ENCODE measurements around the gene ERCC4. TPM values are rescaled to one million over a fixed set of nuclear protein-coding genes. Genes with fewer than 3 reads are reported as not detected.

Gene ERCC4
- total and polyA plus RNA-seq, 2 of the 8 experiments (the other 6 are each of a cell fraction or from before 2014, with no cell fraction given): 1.6 to 13.2 TPM

- TF ChIP-seq CHD7 (IDR thresholded peaks at IDR 0.05; ENCODE audit: insufficient replicate concordance, low read length): no peak
- TF ChIP-seq EP300 (IDR thresholded peaks at IDR 0.05; ENCODE audit: borderline replicate concordance in 1 of 2, low read depth in 2 of 2, low read length in 2 of 2): no peak
- TF ChIP-seq RAD21 (IDR thresholded peaks at IDR 0.05 in 1 of 2, conservative IDR thresholded peaks at IDR 0.05 in 1 of 2; ENCODE audit: low read depth in 2 of 2, low read length in 2 of 2): no peak
- TF ChIP-seq RNF2 (IDR thresholded peaks at IDR 0.05; ENCODE audit: borderline replicate concordance, low read depth, low read length, missing control alignments, poor library complexity, severe bottlenecking): no peak
- no peak for TF ChIP-seq POU5F1 (IDR thresholded peaks at IDR 0.05; ENCODE audit: low read depth, low read length)
- no peak for TF ChIP-seq NRF1 (IDR thresholded peaks at IDR 0.05; ENCODE audit: low read depth, low read length)
- TF ChIP-seq SP2 (IDR thresholded peaks at IDR 0.05; ENCODE audit: low read length): no peak
Measured at GRCh38 chr16:13937411-13937810, 17.5 kb downstream of the ERCC4 start (continued).
